ENCODE data around the gene TAS2R42. TPM values are rescaled to one million over a fixed set of nuclear protein-coding genes. Genes with fewer than 3 reads are reported as not detected.

TAS2R42 gene
- total RNA-seq, 8 experiments from 2014 or later, result 0.11 to 2.8 (median 0.62) TPM; not detected in 3

DNA sequence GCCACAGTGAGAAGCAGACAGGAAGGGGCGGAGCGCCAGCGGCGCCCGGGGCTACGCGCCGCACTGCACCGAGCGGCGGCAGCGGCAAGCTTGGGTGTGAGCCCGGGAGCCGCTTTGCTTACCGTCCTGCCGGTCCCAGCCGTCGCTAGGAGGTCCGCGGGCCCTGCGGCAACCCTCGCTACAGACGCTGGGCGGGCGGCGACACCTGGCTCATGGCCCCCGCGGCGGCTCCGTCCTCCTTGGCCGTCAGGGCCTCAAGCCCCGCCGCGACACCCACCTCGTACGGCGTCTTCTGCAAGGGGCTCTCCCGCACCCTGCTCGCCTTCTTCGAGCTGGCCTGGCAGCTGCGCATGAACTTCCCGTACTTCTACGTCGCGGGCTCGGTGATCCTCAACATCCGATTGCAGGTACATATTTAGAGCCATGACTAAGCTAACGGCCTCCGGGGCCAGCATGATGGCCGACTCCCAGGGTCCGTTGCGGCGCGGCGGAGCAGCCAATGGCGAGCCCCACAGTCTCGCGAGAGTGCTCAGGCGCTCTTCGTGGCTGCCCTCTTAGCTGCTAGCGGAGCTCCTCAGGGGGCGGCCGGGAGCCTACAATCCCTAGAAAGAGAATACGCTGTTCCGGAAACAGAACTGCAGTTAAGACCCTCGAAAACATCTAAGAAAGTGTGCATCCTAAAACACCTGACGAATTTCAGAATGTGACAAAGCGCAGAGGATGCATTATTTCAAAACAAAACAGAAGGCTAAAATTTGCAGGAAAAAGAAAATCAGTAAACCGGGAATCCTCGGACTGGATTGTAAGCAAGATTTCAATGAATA is 15.4 kb downstream of the TAS2R42 start, which contains the start of gene SMIM10L1:
Gene SMIM10L1, plus strand, starts transcription at position 50 of the 824 bp plus-strand sequence. Its CDS starts 163 bp downstream, at position 213.
- ATAC-seq (replicated peaks in 6 of 8), result peak; percentile 97 to 98 (median 98)
- peaks cover 11 to 41% of the 10 kb centered on the region in 2 donors for H3K4me1 ChIP-seq (replicated peaks in 1 of 2)
- 0 to 4% (median 0%) methylated on average over 2 to 33 of the region's 70 CpGs for WGBS, 10 experiments
- peak within 1 kb of the TSS; percentile 98 to 99 for H3K27ac ChIP-seq
- in situ Hi-C loops (cut with MboI; ENCODE audit: low pct_unique_long_range_greater_than_20kb in 2 of 9, low sequenced_read_pairs in 9 of 9, unreplicated experiment in 9 of 9), result no loop called here
- peak within 1 kb of the TSS; percentile 79 to 94 (median 83) for H3K4me3 ChIP-seq

DNA sequence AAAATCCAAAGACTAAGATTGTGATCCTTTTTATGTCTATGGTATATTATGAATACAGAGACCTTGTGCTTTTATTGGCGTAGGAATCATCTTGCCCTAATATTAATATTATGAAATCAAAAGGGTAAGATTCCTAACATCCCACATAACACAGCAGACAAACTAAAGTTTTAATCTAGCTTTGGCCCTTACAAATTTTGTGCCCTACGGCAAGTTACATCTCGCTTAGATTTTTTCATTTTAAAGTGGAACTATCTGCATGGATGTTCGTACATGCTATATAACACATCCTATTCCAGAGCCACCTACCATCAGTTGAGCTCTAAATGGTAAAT is 16.0 kb downstream of the TAS2R42 start:
- in situ Hi-C loops (cut with MboI; ENCODE audit: low pct_unique_long_range_greater_than_20kb in 2 of 9, low sequenced_read_pairs in 9 of 9, unreplicated experiment in 9 of 9), result no loop called here
- ATAC-seq (replicated peaks in 6 of 8), result no peak
- 0 to 5% (median 0%) methylated on average over 1 to 4 of the region's 4 CpGs for WGBS, 10 experiments
- Histone ChIP-seq H3K4me1 (replicated peaks in 1 of 2) (peaks cover 11 to 41% of the 10 kb centered on the region in 2 donors), H3K27ac (peak overlapping the region; percentile 98 to 99), H3K4me3 (peak overlapping the region; percentile 79 to 94 (median 83))

DNA sequence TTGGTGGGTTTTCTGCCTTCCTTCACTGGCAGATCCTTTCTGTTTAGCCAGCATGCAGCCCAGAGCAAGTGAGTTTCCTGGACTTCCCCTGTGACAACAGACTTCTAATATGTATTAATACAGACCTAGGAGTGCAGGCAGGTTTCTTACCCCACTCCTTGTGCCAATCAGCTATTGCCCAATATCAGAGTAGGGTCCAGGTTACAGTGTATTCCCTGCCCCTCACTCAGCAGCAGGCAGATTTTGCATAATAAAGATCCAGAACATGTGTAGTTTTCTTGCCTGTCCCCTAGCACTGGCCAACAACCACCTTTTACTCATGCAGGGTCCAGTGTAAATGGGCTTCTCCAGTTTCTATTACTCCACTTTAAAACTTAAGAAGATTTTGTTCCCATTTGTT is 20.4 kb downstream of the TAS2R42 start:
- in situ Hi-C loops (cut with MboI; ENCODE audit: low pct_unique_long_range_greater_than_20kb in 2 of 9, low sequenced_read_pairs in 9 of 9, unreplicated experiment in 9 of 9), result no loop called here

DNA sequence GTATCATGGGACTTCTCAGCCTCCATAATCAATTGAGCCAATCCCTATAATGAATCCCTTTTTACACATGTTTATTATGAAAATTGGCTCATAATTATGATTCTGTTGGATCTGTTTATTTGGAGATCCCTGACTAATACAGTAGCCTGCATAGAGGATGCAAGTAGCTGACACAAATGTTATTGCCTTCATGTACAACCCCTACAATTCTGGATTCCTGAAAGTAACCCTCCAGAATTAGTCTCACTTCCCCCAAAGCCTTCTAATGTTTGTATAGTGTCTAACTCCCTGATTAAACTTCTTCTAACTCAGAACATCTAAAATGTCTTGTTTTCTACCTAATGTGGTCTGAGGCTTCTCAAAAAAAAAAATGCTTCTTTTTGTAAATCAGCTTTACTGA is 22.4 kb downstream of the TAS2R42 start:
- ATAC-seq (replicated peaks in 6 of 8), result no peak
- H3K4me3 ChIP-seq, result no peak overlapping the region
- no peak overlapping the region for H3K27ac ChIP-seq
- in situ Hi-C loops (cut with MboI; ENCODE audit: low pct_unique_long_range_greater_than_20kb in 2 of 9, low sequenced_read_pairs in 9 of 9, unreplicated experiment in 9 of 9), result no loop called here
- H3K4me1 ChIP-seq (replicated peaks in 1 of 2), result peaks cover 0 to 9% of the 10 kb centered on the region in 2 donors

More for the DNA sequence above, 20.4 kb downstream of the TAS2R42 start:
- ATAC-seq (replicated peaks in 6 of 8), result no peak
- no peak overlapping the region for H3K4me3 ChIP-seq
- peaks cover 4 to 21% of the 10 kb centered on the region in 2 donors for H3K4me1 ChIP-seq (replicated peaks in 1 of 2)
- H3K27ac ChIP-seq, result no peak overlapping the region

DNA sequence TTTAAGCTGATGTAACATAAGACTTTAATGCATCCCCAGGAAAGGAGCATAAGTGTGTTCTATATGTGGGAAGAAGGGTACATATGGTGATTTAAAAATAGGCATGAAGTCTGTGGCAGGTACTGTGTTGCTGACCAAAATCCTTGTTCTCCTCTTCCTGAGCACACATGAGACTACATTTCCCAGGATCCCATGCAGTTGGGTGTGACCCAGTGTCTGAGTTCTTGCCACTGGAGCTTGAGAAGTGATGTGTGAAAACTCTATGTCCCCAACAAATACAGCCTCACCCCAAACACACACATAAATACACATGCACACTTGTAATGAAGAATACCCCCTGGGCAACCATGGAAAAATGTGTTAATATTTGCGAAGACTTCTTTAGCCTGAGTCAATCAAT is 24.2 kb downstream of the TAS2R42 start:
- peak in 4 of 8 experiments; percentile 43 to 77 (median 58) for ATAC-seq (replicated peaks in 6 of 8)
- in situ Hi-C loops (cut with MboI; ENCODE audit: low pct_unique_long_range_greater_than_20kb in 2 of 9, low sequenced_read_pairs in 9 of 9, unreplicated experiment in 9 of 9), result no loop called here
- Histone ChIP-seq H3K27ac (no peak overlapping the region), H3K4me1 (replicated peaks in 1 of 2) (no peaks in the 10 kb centered on the region), H3K4me3 (no peak overlapping the region)
- 40 to 100% (median 83%) methylated on average over 1 of the region's 1 CpG; no CpG with 5 or more reads in 5 of the 10 experiments for WGBS, 10 experiments

DNA sequence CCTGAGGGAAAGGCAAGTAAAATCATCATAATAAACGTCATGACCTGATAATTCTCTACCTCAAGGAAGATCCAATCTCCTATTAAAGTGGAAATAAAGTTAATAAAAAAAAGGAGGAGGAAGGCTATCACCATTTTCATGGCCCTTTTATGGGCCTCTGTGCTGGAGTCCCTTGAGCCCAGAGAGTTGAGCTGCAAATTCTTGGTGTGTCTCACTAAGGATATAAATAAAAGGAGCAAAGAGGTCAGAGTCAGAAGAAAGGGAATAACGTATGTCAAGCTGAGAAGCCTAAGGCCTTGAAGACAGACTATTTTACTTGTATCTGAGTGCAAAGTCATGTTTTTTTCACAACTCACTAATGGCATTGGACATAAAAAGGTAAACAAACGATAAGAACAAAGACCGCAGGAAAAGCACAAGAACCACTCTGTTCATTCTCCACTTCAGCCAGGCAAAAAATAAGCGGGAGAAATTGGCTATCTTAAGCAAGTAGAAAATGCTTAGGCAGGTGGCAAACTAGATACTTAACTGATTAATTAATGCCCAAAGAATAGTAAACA is 27.8 kb downstream of the TAS2R42 start:
- H3K4me3 ChIP-seq, result no peak overlapping the region
- ATAC-seq (replicated peaks in 6 of 8), result no peak
- in situ Hi-C loops (cut with MboI; ENCODE audit: low pct_unique_long_range_greater_than_20kb in 2 of 9, low sequenced_read_pairs in 9 of 9, unreplicated experiment in 9 of 9), result no loop called here
- 46 to 86% (median 63%) methylated on average over 1 to 5 of the region's 5 CpGs for WGBS, 10 experiments
- no peak overlapping the region for H3K27ac ChIP-seq
- no peaks in the 10 kb centered on the region for H3K4me1 ChIP-seq (replicated peaks in 1 of 2)

DNA sequence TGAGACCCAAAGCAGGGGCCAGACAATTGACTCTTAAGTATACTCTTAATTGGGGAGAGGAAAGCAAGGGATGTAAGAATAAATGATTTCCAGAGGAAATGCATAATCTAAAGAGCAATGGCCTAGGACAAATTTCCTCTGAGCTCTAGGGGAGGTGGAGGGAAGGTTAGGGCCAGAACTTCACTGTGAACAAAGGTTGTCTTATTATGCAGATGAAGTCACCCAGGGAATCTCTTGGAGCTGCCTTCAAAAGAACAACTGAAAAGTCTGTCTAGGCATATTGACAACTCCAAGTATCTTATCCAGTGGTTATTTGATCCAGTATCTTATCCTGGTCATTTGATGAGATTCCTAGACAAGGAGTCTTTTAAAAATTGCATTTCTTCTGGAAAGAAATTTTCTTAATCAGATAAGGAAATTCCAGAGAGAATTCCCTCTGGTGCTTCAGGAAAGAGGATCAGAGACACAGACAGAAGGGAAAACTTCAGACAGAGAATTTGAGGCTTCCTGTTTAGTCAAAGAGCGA is 32.3 kb downstream of the TAS2R42 start:
- 90 to 100% (median 100%) methylated on average over 1 of the region's 1 CpG; no CpG with 5 or more reads in 3 of the 10 experiments for WGBS, 10 experiments
- in situ Hi-C loops (cut with MboI; ENCODE audit: low pct_unique_long_range_greater_than_20kb in 2 of 9, low sequenced_read_pairs in 9 of 9, unreplicated experiment in 9 of 9), result no loop called here
- H3K4me1 ChIP-seq (replicated peaks in 1 of 2), result no peaks in the 10 kb centered on the region
- no peak for ATAC-seq (replicated peaks in 6 of 8)
- no peak overlapping the region for H3K4me3 ChIP-seq
- no peak overlapping the region for H3K27ac ChIP-seq

DNA sequence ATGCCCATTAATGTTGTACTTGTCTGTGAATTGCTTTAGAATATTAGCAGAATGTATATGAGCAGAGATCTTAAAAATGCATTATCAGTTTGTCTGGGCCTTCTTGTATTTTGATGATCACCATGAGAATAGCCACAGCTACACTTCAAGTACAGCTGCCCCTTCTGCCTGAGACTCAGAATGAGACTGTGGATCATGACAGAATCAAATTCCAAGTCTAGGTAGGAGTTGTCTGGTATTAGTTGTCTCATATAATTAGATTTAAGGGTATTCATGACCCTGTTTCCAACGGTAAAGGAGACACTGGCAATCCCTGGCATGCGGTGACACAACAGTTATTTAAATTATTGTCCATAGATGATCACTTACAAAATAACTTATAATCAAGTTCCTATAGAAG is 34.0 kb downstream of the TAS2R42 start:
- WGBS, 10 experiments, result 80 to 100% (median 90%) methylated on average over 1 to 2 of the region's 2 CpGs; no CpG with 5 or more reads in 4 of the 10 experiments
- H3K4me3 ChIP-seq, result no peak overlapping the region
- in situ Hi-C loops (cut with MboI; ENCODE audit: low pct_unique_long_range_greater_than_20kb in 2 of 9, low sequenced_read_pairs in 9 of 9, unreplicated experiment in 9 of 9), result no loop called here
- no peak overlapping the region for H3K27ac ChIP-seq
- no peak for ATAC-seq (replicated peaks in 6 of 8)
- no peaks in the 10 kb centered on the region for H3K4me1 ChIP-seq (replicated peaks in 1 of 2)

DNA sequence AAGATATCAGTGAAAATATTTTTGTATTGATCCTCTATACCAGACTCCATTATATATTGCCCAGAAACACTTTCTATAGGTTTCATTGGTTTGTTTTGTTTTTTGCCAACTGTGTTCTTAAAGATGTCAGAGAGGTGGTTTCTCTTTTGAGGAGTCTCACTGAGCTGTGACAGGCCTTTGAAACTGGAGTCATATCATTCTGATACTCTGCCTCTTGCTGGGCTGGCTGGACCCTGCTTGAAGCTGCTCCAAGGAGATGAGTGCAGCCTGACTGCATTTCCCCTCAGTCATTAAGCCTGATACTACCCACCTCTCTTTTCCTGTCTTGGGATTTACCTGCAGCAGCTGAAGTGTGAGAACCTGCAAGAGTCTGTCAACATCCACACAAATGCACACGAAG is 35.9 kb downstream of the TAS2R42 start:
- no peak for ATAC-seq (replicated peaks in 6 of 8)
- Histone ChIP-seq H3K27ac (no peak overlapping the region), H3K4me3 (no peak overlapping the region), H3K4me1 (replicated peaks in 1 of 2) (no peaks in the 10 kb centered on the region)
- in situ Hi-C loops (cut with MboI; ENCODE audit: low pct_unique_long_range_greater_than_20kb in 2 of 9, low sequenced_read_pairs in 9 of 9, unreplicated experiment in 9 of 9), result no loop called here
- WGBS, 10 experiments, result 73 to 100% (median 93%) methylated on average over 1 of the region's 1 CpG; no CpG with 5 or more reads in 6 of the 10 experiments

DNA sequence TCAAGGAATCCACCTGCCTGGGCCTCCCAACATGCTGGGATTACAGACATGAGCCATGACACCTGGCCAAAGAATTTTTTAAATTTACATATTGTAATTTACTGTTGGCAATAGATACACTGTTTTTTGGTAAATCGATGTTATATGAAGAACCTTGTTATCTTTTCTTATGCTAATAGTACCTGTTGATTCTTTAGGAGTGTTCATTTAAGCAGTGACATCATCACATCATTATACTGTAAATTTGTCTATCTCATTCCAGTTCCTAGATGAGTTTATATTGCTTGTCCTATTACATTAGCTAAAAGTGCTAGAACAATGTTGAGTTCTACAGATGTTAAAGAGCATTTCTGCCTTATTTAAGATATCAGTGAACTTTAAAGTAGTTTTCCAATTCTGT is 39.3 kb downstream of the TAS2R42 start:
- ATAC-seq (replicated peaks in 6 of 8), result no peak
- no peak overlapping the region for H3K4me3 ChIP-seq
- WGBS, 10 experiments, result 90 to 100% (median 100%) methylated on average over 1 of the region's 1 CpG; no CpG with 5 or more reads in 3 of the 10 experiments
- no peaks in the 10 kb centered on the region for H3K4me1 ChIP-seq (replicated peaks in 1 of 2)
- H3K27ac ChIP-seq, result no peak overlapping the region
- in situ Hi-C loops (cut with MboI; ENCODE audit: low pct_unique_long_range_greater_than_20kb in 2 of 9, low sequenced_read_pairs in 9 of 9, unreplicated experiment in 9 of 9), result no loop called here

DNA sequence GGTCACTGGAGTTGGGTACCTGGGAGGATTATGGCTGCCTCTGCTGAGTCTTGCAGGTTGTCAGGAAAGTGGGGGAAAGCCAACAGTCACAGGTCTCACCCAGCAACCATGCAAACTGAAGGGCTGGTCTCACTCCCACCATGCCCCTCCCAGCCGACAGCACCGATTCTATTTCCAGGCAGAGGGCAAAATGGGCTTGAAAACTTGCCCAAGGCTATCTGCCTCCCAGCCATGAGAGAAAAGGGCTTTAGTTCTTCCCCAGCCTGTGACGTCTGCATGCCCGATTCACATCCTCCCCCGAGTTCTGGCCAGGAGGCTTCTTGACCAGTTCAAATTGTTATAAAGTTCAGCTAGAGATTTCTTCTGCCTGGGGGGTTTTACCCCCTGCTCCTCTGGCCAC is 42.4 kb downstream of the TAS2R42 start:
- Histone ChIP-seq H3K4me1 (replicated peaks in 1 of 2) (no peaks in the 10 kb centered on the region), H3K4me3 (no peak overlapping the region), H3K27ac (no peak overlapping the region)
- ATAC-seq (replicated peaks in 6 of 8), result no peak
- in situ Hi-C loops (cut with MboI; ENCODE audit: low pct_unique_long_range_greater_than_20kb in 2 of 9, low sequenced_read_pairs in 9 of 9, unreplicated experiment in 9 of 9), result no loop called here
- WGBS, 10 experiments, result 45 to 100% (median 93%) methylated on average over 2 to 4 of the region's 5 CpGs; no CpG with 5 or more reads in 3 of the 10 experiments

DNA sequence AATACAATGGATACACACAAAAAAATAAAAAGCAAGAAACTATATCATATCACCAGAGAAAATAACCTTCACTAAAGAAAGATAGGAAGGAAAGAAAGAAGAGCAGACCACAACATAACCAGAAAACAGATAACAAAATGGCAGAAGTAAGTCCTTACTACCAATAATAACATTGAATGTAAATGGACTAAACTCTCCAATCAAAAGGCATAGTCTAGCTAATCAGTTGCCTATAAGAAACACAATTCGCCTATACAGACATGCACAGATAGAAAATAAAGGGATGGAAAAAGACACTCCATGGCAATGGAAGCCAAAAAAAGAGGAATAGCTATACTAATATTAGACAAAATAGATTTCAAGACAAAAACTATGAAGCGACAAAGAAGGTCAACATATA is 43.4 kb downstream of the TAS2R42 start:
- ATAC-seq (replicated peaks in 6 of 8), result no peak
- in situ Hi-C loops (cut with MboI; ENCODE audit: low pct_unique_long_range_greater_than_20kb in 2 of 9, low sequenced_read_pairs in 9 of 9, unreplicated experiment in 9 of 9), result no loop called here
- Histone ChIP-seq H3K27ac (no peak overlapping the region), H3K4me1 (replicated peaks in 1 of 2) (no peaks in the 10 kb centered on the region), H3K4me3 (no peak overlapping the region)
- WGBS, 10 experiments, result 63 to 100% (median 80%) methylated on average over 1 to 2 of the region's 2 CpGs

DNA sequence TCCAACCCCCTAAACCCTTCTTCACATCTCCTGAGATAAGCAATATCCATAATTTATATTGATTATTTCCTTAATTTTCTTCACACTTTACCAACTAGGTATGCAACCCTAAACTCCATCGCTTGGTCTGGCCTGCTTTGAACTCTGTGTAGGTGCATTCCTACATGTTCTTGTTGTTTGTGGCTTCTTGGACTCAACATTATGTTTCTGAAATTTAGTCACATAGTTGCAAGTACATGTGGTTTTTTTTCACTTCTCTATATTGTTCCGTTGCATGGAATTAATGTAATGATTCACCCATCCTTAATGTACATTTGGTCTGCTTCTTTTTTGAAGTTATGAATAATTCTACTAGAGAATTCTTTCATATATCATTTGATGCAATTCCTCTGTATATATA is 50.7 kb downstream of the TAS2R42 start:
- Histone ChIP-seq H3K4me3 (no peak overlapping the region), H3K27ac (no peak overlapping the region), H3K4me1 (replicated peaks in 1 of 2) (no peaks in the 10 kb centered on the region)
- WGBS, 10 experiments, result 0 to 100% (median 72%) methylated on average over 1 to 2 of the region's 2 CpGs
- in situ Hi-C loops (cut with MboI; ENCODE audit: low pct_unique_long_range_greater_than_20kb in 2 of 9, low sequenced_read_pairs in 9 of 9, unreplicated experiment in 9 of 9), result no loop called here
- no peak for ATAC-seq (replicated peaks in 6 of 8)
